GM12891 (cell line): ENCODE data around the gene AGPS.
"Not testable (repeated sequence)": the region's sequence is repeated elsewhere in the genome, so short reads cannot be mapped to it uniquely, and the experiment has no call there.

Experiments
- DNase-seq: peaks from one replicate; pipeline ENCODE4 v3.0.0; 2011; ENCODE audit warnings: low spot score; ENCODE audit not compliant: insufficient read length
- FAIRE-seq: peaks from 2 replicates; lab custom pipeline; 2011; peaks lifted over from hg19 to GRCh38; lab: Jason Lieb, UNC
- PAX5 ChIP-seq: IDR thresholded peaks from 2 replicates; pipeline ENCODE4 v1.6.1; 2011; ENCODE audit warnings: low read length, moderate library complexity, mild to moderate bottlenecking; ENCODE audit not compliant: insufficient read depth, severe bottlenecking
- POLR2A ChIP-seq: IDR thresholded peaks from 2 replicates; pipeline ENCODE4 v1.6.1; 2011; ENCODE audit warnings: low read depth, low read length, control low read depth
- POLR2AphosphoS5 ChIP-seq: IDR thresholded peaks from 2 replicates; pipeline ENCODE4 v1.6.1; 2011; ENCODE audit warnings: low read depth, low read length, control low read depth
- POU2F2 ChIP-seq: IDR thresholded peaks from 2 replicates; pipeline ENCODE4 v1.6.1; 2011; ENCODE audit warnings: low read depth, mild to moderate bottlenecking, control low read depth, low read length, moderate library complexity
- SPI1 ChIP-seq: IDR thresholded peaks from 2 replicates; pipeline ENCODE4 v1.6.1; 2011; ENCODE audit warnings: low read depth, low read length, control low read depth
- TAF1 ChIP-seq: IDR thresholded peaks from 2 replicates; pipeline ENCODE4 v1.6.1; 2011; ENCODE audit warnings: low read depth, low read length, control low read depth

The AGPS gene

DNA sequence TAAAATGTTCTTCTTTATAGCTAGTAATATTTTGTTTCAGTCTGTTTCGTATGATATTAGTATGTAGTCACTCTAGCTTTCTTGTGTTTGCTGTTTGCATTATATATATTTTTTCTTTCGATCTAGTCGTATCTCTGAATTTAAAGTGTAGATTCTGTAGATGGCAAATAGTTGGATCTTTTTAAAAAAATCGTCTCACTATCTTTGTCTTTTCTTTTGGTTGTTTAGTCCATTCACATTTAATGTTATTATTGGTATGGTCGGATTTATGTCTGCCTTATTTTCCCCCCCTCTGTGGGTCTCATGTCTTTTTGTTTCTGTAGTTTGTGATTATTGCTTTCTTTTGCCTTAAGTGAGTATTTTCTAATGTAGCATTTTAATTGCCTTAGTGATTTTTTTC is 84.3 kb downstream of the AGPS start:
- DNase-seq (no peak), FAIRE-seq (no peak)
- TF ChIP-seq POLR2A: no peak
- no peak for TF ChIP-seq TAF1
- no peak for TF ChIP-seq SPI1
- no peak for TF ChIP-seq POU2F2
- TF ChIP-seq PAX5: no peak
- no peak for TF ChIP-seq POLR2AphosphoS5

GRCh38 chr2:177478029-177478428 is 85.5 kb downstream of the AGPS start:
- TF ChIP-seq POLR2AphosphoS5 (no peak), SPI1 (no peak), PAX5 (no peak), POU2F2 (no peak), POLR2A (no peak), TAF1 (no peak)
- DNase-seq: no peak
- FAIRE-seq: peak; percentile 50

GRCh38 chr2:177478907-177479306 is 86.3 kb downstream of the AGPS start:
- no peak for DNase-seq
- no peak for FAIRE-seq

DNA sequence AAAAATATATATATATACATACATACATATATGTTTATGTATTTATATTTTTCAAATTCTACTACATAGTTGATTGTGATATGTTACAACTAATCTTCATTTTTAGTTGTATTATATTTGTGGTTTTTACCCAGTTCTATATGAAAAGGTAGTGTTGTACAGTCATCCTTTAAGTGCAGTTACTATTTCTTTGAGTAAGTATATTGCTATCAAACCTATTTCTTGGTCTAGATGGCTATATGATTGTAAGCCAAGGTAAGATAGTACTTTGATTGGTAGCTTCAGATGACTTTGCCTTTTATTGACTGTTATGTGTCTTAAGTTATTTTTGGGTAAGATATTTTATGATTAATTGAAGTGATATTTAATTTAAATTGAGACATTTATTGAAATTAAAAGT is 89.6 kb downstream of the AGPS start:
- no peak for FAIRE-seq
- no peak for DNase-seq
- TF ChIP-seq POU2F2: no peak
- TF ChIP-seq POLR2AphosphoS5: no peak
- no peak for TF ChIP-seq POLR2A

More at GRCh38 chr2:177478907-177479306, 86.3 kb downstream of the AGPS start:
- no peak for TF ChIP-seq POLR2A
- no peak for TF ChIP-seq TAF1
- TF ChIP-seq SPI1: no peak
- no peak for TF ChIP-seq PAX5
- TF ChIP-seq POLR2AphosphoS5: no peak
- no peak for TF ChIP-seq POU2F2

DNA sequence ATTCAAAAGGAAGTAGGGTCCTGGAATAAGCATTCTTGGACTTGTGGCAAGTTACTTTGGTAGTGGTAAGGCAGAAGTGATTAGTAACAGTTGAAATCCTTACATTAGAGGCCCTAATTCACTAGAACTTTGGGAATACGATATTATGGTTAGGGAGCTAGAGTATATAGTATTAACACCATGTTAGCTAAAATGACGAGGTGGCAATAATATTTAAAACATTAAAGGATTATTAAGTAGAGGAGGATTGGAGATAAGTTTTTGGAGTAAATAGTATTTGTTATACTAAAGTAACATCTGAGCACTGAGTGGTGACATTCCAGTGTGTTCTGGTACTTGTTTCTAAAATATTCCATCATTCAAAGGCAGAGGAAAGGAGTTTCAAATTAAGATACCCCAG is 91.0 kb downstream of the AGPS start:
- DNase-seq (no peak), FAIRE-seq (no peak)
- no peak for TF ChIP-seq TAF1
- TF ChIP-seq SPI1: no peak
- no peak for TF ChIP-seq POU2F2
- TF ChIP-seq PAX5: no peak
- TF ChIP-seq POLR2A: no peak
- no peak for TF ChIP-seq POLR2AphosphoS5

GRCh38 chr2:177484180-177484795 is 91.7 kb downstream of the AGPS start:
- TF ChIP-seq POLR2AphosphoS5: no peak
- TF ChIP-seq PAX5: no peak
- TF ChIP-seq POU2F2: no peak
- no peak for TF ChIP-seq TAF1
- no peak for TF ChIP-seq POLR2A
- TF ChIP-seq SPI1: no peak
- DNase-seq (no peak), FAIRE-seq (no peak)

GRCh38 chr2:177485657-177486056 is 93.1 kb downstream of the AGPS start:
- FAIRE-seq, DNase-seq: not testable (repeated sequence)

DNA sequence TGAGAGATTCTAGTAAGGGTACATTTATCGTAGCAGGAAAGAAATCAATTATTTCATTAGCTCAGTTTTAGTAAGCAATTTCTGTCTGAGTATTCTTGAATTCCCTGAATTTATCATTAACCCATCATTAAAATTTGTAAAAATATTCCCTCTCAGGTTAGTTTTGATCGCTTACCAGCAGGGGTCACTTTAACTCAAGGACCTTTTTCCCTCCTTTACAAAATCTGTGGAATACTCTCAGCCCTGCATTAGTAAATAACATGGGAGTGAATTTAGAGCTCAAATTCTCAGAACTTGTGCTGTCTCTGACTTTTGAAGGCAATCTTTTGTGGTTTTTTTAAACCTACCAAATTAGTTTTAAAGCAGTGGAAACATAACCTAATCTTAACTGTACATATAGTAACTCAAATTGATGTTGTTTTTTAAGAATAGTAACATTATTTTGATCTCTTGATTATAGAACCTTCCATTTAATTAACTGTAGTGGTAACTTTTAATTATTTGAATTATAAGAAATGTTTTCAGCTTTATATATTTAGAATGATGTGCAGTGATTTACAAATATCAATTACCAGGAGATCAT is 97.2 kb downstream of the AGPS start:
- DNase-seq: no peak
- TF ChIP-seq TAF1 (no peak), SPI1 (no peak), POLR2A (no peak), PAX5 (no peak), POLR2AphosphoS5 (no peak), POU2F2 (no peak)
- FAIRE-seq: no peak

DNA sequence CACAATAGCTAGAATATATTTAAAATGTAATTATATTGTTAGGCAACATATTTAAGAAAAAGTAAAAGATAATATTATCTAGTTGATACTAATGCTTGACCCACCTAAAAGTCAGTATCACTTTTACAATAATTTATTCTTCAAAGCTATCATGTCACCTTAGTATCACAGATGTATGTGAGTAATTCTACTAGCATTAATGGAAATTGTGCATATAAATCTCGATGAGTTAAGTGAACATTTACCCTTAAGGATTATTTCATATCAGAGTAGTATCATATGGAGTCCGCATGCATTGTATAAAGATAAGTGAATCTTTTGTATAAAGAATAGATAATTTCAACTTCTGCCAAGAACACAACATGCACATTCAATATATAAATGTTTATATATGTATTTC is 103.4 kb downstream of the AGPS start:
- DNase-seq: no peak
- TF ChIP-seq POLR2A (no peak), TAF1 (no peak), POU2F2 (no peak), POLR2AphosphoS5 (no peak), SPI1 (no peak), PAX5 (no peak)
- no peak for FAIRE-seq

- no peak for TF ChIP-seq TAF1
- TF ChIP-seq POU2F2: no peak
- no peak for TF ChIP-seq PAX5
- no peak for TF ChIP-seq SPI1
- TF ChIP-seq POLR2AphosphoS5: no peak
- TF ChIP-seq POLR2A: no peak
- no peak for DNase-seq
- no peak for FAIRE-seq
These were observed 104.3 kb downstream of the AGPS start for GRCh38 chr2:177496921-177497320.

DNA sequence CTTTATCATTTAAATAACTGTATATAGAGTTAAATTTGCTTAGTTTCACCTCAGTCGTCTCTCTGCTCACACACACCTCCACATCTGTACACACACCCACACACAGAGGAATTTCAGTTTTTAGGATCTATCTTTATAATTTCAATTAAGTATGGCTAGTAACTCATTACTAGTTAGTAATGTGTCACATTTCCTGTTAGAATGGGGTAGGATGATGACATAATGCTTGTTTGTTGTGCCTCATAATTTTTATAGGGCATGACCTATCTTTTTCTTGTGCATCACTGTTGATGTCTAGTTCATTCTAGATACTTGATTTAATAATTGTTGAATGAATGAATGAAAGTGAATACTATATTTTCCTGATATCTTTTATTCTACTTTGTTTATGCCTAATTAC is 108.6 kb downstream of the AGPS start:
- TF ChIP-seq POLR2AphosphoS5: no peak
- no peak for TF ChIP-seq PAX5
- no peak for TF ChIP-seq POLR2A
- no peak for TF ChIP-seq POU2F2
- TF ChIP-seq SPI1: no peak
- no peak for TF ChIP-seq TAF1
- FAIRE-seq (no peak), DNase-seq (no peak)
